ENCODE measurements around the gene TBC1D14.
"Not testable (repeated sequence)": the region's sequence is repeated elsewhere in the genome, so short reads cannot be mapped to it uniquely, and the experiment has no call there.

TBC1D14 gene

GRCh38 chr4:6956434-6957147, 47.0 kb downstream of the TBC1D14 start:
- DNase-seq = no peak

- no peak for DNase-seq
Measured at GRCh38 chr4:6957148-6957520, 47.5 kb downstream of the TBC1D14 start.

- DNase-seq = no peak
Measured at GRCh38 chr4:6957994-6958393, 48.4 kb downstream of the TBC1D14 start.

- no peak for DNase-seq
Measured at GRCh38 chr4:6959261-6959660, 49.6 kb downstream of the TBC1D14 start.

- DNase-seq = no peak
Measured at GRCh38 chr4:6960154-6960553, 50.5 kb downstream of the TBC1D14 start.

GRCh38 chr4:6960628-6961412, 51.2 kb downstream of the TBC1D14 start:
- DNase-seq = no peak

GRCh38 chr4:6961496-6962210, 52.0 kb downstream of the TBC1D14 start:
- no peak for DNase-seq

GRCh38 chr4:6962211-6963041, 52.8 kb downstream of the TBC1D14 start:
- no peak for DNase-seq

GRCh38 chr4:6963139-6963611, 53.5 kb downstream of the TBC1D14 start:
- no peak for DNase-seq

GRCh38 chr4:6964858-6965257, 55.2 kb downstream of the TBC1D14 start:
- no peak for DNase-seq

- no peak for DNase-seq
Measured at GRCh38 chr4:6965329-6965728, 55.7 kb downstream of the TBC1D14 start.

- no peak for DNase-seq
Measured at GRCh38 chr4:6967846-6968340, 58.3 kb downstream of the TBC1D14 start.

GRCh38 chr4:6968496-6968895, 58.9 kb downstream of the TBC1D14 start:
- no peak for DNase-seq

- no peak for DNase-seq
Measured at GRCh38 chr4:6969826-6970800, 60.5 kb downstream of the TBC1D14 start.

- no peak for DNase-seq
Measured at GRCh38 chr4:6971536-6972374, 62.1 kb downstream of the TBC1D14 start.

- DNase-seq = no peak
Measured at GRCh38 chr4:6972375-6972650, 62.7 kb downstream of the TBC1D14 start.

- no peak for DNase-seq
Measured at GRCh38 chr4:6972911-6973310, 63.3 kb downstream of the TBC1D14 start.

- DNase-seq = peak; percentile 92
Measured at GRCh38 chr4:6974138-6974848, 64.7 kb downstream of the TBC1D14 start.

- DNase-seq = not testable (repeated sequence)
Measured at GRCh38 chr4:6977846-6978245, 68.2 kb downstream of the TBC1D14 start.
